ENCODE results near the gene SUPT7L.
"Not testable (repeated sequence)": the region's sequence is repeated elsewhere in the genome, so short reads cannot be mapped to it uniquely, and the experiment has no call there.

Gene SUPT7L

DNA sequence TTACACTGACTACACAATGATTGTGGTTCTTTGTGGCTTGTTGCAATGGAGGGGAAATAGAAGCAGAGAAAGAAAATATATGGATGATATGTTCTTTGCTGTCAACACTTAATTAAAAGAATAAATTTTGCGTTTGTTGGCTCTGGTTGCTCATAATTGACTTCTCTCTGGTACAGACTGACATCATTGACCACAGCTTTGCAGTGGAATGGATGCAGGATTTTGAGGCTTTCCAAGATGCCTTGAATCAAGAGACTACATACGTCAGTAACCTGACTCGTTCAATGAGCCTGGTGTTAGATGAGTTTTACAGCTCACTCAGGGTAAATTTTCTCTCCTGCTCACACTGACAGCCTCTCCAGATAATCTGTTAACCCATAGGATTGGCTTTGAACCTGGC, 24.7 kb downstream of the SUPT7L start:
- in situ Hi-C loops (cut with MboI; ENCODE audit: low sequenced_read_pairs): no loop called here

DNA sequence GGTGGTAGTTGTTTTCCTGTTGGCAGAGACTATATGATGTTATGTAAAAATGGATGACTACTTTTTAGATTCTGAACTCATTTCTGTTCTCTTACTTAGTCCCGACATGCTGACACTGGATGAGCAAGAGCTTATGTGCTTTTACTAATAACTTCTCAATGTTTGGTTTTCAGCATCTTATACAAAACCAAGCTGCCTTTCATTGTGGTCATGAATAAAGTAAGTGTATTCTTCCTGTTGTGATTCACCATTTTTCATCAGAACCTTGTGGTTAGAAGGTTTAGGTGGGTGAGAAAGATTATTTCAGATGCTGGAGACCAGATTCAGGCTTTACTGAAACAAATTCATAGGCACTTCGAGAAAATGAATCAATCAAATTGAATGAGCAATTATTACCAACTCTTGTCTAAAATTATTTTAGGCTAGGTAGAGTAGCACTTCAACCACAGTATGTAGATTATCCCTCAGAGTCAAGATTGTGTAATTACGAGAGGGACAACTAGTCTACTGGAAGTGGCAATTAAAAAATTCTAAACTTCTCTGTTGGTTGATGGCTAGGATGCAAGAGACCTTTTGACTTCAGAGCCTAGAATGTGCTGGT, 25.3 kb downstream of the SUPT7L start:
- in situ Hi-C loops (cut with MboI; ENCODE audit: low sequenced_read_pairs): no loop called here

GRCh38 chr2:27636766-27637165, 26.6 kb downstream of the SUPT7L start:
- in situ Hi-C loops (cut with MboI; ENCODE audit: low sequenced_read_pairs): no loop called here

- in situ Hi-C loops (cut with MboI; ENCODE audit: low sequenced_read_pairs): no loop called here
These were observed 29.1 kb downstream of the SUPT7L start for GRCh38 chr2:27634291-27634690.

- in situ Hi-C loops (cut with MboI; ENCODE audit: low sequenced_read_pairs): not testable (repeated sequence)
These were observed 33.2 kb downstream of the SUPT7L start for GRCh38 chr2:27630257-27630656.

DNA sequence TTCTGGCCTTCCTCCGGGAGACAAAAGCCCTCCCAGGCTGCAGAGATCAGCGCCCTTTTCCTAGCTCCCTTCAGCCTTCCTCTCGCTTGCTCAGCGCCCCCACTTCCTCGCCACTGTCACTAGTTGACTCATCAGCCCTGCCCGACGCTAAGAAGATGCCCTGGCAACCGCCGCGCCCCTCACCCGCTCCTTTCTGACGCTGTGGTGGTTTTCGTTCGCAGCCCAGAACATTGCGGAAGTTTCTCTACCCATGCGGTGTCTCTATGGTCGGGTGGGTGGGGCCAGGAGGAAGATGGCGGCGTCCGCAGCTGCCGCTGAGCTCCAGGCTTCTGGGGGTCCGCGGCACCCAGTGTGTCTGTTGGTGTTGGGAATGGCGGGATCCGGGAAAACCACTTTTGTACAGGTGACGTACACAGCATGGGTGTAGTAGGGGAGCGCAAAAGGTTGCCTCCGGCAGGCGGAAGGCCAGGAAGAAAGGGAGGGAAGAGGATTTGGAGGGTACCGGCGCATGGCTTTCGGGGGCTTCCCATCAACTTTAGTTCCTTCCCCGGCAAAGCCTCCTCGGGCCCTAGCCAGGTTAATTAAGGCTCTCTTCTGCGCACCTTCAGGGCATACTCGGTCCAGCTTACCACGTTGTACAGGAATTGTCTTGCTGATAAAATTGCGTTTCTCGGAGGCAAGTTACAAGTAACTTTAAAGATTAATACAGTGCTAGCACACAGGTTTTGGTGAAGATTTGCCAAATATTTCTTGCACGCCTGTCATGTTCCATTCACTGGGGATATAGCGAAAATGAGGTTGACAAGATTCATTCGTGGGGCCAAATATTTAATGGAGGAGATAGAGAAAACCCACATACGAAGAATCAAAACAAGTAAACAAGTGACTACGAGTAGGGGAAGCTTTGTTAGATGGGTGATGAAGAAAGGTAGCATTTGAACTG, 34.4 kb downstream of the SUPT7L start, which contains the start of the genes CCDC121 and GPN1:
CCDC121 (minus strand) TSS at position 246 of the 943 bp plus-strand sequence. CDS start 1,213 bp downstream, outside the sequence.
GPN1 (plus strand) TSS at position 284 of the 943 bp plus-strand sequence; CDS start at position 293, 9 bp downstream.
- in situ Hi-C loops (cut with MboI; ENCODE audit: low sequenced_read_pairs): no loop called here

GRCh38 chr2:27627963-27628766, 35.2 kb downstream of the SUPT7L start:
- in situ Hi-C loops (cut with MboI; ENCODE audit: low sequenced_read_pairs): no loop called here

GRCh38 chr2:27626921-27627320, 36.5 kb downstream of the SUPT7L start:
- in situ Hi-C loops (cut with MboI; ENCODE audit: low sequenced_read_pairs): not testable (repeated sequence)

- in situ Hi-C loops (cut with MboI; ENCODE audit: low sequenced_read_pairs): not testable (repeated sequence)
These were observed 37.1 kb downstream of the SUPT7L start for GRCh38 chr2:27626323-27626722.

DNA sequence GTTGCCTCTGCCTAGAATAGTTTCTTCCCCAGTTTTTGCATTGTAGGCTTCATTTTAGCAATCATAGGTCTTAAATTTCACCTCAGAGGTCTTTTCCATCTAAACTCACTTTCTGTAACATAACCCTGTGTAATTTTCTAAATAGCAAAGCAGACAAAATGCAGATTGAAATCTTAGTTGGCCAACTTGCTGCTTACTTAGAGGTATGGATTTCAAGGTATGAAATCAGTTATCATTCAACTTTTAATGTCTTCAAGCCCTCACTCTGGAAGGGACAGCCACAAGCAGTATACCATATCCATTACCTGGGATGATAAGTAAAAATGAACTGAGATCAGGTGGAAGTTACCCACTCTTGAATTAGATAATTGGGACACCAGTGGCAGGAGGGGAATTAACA, 38.5 kb downstream of the SUPT7L start:
- in situ Hi-C loops (cut with MboI; ENCODE audit: low sequenced_read_pairs): no loop called here

DNA sequence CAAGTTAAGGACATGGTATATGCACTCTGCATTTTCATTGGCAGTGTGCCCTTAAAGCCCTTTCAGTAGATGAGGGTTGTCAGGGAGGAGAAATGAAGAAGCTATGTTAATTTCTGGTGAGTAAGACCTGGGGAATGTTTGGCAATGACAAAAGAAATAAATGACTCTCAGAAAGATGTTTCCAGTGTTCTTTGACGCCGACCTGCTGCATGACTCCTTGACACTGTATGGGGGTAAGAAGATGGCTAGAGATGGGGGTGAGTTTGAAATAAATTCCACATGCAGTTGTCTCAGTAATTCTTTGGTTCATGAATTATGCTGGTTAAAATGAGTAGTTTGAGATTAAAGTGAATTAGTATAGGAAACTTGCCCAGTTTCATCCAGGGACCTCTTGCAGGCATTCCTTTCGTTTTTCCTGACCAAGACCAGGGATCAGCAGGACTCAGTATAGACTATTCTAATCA, 40.5 kb downstream of the SUPT7L start:
- in situ Hi-C loops (cut with MboI; ENCODE audit: low sequenced_read_pairs): no loop called here

DNA sequence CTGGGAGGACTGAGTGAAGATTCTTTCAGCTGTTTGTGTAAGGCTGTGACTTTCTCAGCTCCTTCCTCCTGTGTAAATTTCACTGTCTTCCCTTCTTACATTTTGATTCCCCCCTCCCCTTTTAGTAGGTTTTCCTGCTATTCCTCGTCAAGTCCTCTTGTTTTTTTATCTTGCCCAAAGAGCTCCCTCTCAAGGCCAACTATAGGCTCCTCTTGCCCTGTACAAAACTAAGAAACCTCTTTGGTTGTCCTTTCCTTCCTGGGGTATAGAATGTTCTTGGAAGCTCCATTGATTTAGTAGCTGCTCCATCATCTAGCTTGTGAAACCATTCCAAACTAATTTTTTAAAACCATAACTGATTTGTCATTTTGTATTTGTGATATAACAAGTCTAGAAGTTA, 41.9 kb downstream of the SUPT7L start:
- in situ Hi-C loops (cut with MboI; ENCODE audit: low sequenced_read_pairs): no loop called here

DNA sequence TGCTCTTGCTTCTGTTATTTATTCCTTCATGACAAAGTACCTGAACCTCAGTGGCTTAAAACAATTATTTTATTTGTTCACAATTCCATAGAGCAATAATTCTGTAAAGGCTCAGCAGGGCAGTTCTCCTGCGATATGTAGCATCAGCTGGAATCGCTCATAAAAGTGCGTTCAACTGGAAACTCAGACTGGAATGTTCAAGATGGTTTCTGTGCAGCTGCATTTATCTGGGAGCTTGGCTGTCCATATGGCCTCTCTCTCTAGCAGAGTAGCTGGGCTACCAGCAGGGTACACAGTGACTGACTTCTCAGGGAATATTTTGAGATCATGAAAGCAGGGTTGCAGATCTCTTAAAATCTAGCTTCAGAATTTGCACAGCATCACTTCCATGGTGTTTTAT, 48.1 kb downstream of the SUPT7L start:
- in situ Hi-C loops (cut with MboI; ENCODE audit: low sequenced_read_pairs): no loop called here

DNA sequence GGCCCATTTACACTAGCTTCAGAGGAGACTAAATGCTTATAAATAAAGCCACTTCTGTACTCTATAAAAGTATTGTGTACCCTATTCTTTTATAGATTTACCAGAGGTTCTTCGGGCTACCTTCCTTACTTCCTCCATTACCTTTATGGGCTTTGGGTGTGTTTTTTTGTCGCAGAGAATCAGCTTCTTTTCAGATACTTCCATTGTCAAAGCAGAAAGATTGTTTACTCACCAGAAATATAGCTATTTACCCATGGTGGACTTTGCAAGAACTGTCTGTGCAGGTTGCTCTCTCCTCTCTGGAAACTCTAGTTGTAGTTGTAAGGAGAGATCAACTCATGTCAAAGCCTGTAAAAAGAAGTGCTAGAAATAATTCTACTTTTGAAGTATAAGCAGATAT, 49.4 kb downstream of the SUPT7L start:
- in situ Hi-C loops (cut with MboI; ENCODE audit: low sequenced_read_pairs): no loop called here

- in situ Hi-C loops (cut with MboI; ENCODE audit: low sequenced_read_pairs): no loop called here
These were observed 56.8 kb downstream of the SUPT7L start for GRCh38 chr2:27606611-27607010.

All from HL-60/S4 treated with retinoic acid at 250 ng/mL for 4 days and 3 days (cell line).